ENCODE results near the gene CRIP2. TPM values are rescaled to one million over a fixed set of nuclear protein-coding genes. Genes with fewer than 3 reads are reported as not detected.

Gene CRIP2
- total RNA-seq, 2 donors from 2014 or later = 51.6 to 58.8 TPM

DNA sequence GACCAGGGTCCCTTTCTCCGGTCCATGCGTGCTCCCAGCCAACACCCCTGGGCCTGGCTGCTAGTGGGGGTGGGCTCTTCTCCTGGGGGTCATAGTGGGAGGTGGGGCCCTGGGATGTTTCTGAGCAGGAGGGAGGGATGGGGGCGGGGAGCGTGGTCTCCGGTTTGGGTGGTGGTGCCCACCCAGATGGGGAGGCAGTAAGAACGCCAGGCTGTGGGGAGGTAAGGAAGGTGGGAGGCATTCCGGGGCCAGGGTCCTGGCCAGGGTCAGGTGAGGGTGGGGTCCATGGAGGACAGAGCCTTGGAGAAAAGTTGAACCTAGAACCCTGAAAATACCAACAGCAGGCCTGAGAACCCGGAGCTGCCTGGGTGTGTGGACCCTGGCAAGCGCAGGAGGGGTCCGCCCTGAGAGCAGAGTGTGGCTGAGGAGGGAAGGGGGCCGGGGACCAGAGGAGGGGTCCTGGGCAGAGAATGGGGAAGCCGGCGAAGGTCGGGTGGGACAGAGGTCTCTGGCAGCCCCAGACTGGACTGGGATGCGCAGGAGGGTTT lies 5.7 kb downstream of the CRIP2 start:
- DNase-seq (no peak), ATAC-seq (no peak)
- Mint-ChIP-seq H3K27me3 (no peaks in the 10 kb centered on the region), H3K27ac (peak overlapping the region; percentile 99), H3K36me3 (ENCODE audit: low read depth) (peaks cover 2% of the 10 kb centered on the region), H3K4me3 (peak overlapping the region; percentile 89), H3K4me1 (peaks cover 39% of the 10 kb centered on the region)
- no peaks in the 10 kb centered on the region for H3K9me3 ChIP-seq (ENCODE audit: control insufficient read depth, low read length, poor library complexity, severe bottlenecking)

DNA sequence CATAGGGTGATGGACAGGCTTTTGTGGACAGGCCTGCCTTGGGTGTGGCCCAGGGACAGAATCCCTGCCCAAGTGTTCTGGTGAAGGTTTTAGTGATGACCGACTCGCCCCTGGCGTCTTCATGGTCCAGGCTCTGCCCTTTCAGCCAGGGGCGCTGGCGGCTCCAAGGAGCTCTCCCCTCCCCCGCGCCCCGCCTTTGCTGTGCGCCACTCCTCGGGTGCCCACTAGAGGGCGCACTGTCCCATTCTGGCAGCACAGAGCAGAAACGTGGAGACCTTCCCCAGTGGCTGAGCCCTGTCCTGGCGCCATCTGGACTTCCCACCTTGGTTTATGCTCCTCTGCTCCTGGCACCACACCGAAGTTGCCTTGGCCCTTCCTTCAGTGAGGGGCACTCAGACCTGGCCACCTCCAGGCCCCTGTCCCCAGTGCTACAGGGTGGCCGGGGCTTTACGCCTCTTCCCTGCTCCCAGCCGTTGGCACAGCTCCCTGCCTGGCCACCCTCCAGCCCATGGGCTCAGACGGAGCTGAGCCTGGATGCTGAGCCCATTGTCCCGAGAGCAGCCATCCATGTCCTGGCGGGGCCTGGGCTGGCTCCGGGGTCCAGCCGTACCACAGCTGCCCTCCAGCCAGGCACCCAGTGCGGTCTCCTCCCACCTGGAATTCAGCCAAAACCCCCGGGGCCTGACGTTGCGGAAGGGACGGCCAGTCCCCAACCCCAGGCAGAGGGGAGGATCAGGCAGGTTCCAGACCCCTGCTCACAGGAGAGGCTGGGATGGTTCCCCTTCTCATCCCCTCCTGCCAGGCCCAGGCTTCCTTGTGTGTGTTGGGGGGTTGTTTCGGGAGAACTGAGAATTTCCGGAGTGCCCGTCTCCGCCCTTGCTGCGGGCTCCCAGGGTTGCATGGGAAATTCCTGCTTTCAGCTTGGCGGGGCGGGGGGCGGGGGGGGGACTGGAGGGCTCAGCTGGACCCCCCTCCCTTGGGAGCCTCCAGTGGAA lies 6.5 kb downstream of the CRIP2 start:
- Mint-ChIP-seq H3K27me3 (no peaks in the 10 kb centered on the region), H3K4me1 (peaks cover 45% of the 10 kb centered on the region), H3K4me3 (peak overlapping the region; percentile 89), H3K27ac (peak overlapping the region; percentile 99), H3K36me3 (ENCODE audit: low read depth) (peaks cover 2% of the 10 kb centered on the region)
- ATAC-seq = peak; percentile 58
- no peaks in the 10 kb centered on the region for H3K9me3 ChIP-seq (ENCODE audit: control insufficient read depth, low read length, poor library complexity, severe bottlenecking)
- peak; percentile 85 to 97 (median 85) for DNase-seq

DNA sequence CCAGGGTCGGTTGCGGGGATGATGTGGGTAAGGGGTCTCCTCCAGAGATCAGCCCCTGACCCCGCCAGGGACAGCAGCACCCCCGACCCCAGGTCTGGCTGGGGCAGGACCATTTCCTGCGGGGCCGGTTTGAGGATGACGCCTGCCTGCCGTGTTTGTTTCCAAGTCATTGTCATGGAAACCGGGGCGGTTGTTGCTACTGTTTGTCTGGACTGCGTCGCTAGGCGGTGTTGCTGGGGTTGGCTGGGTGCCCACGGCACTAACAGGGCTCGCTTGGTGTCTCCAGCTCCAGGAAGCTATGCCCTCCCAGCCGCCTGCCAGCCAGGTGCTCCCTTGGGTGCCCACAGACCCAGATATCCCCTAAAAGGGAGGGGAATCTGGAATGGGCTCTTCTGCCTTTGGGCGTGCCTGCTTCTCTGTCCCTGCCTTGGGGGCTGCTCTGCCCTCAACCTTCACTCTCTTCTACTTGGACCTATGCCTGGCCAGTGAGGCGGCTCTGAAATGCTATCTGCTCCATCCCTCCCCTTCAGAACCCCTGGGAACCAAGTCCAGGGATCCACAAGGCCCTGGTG lies 7.4 kb downstream of the CRIP2 start:
- Mint-ChIP-seq H3K4me3 (peak overlapping the region; percentile 89), H3K36me3 (ENCODE audit: low read depth) (peaks cover 2% of the 10 kb centered on the region), H3K27me3 (no peaks in the 10 kb centered on the region), H3K4me1 (peaks cover 50% of the 10 kb centered on the region), H3K27ac (peak overlapping the region; percentile 99)
- ATAC-seq (peak; percentile 68), DNase-seq (peak; percentile 88 to 95 (median 93))
- no peaks in the 10 kb centered on the region for H3K9me3 ChIP-seq (ENCODE audit: control insufficient read depth, low read length, poor library complexity, severe bottlenecking)

DNA sequence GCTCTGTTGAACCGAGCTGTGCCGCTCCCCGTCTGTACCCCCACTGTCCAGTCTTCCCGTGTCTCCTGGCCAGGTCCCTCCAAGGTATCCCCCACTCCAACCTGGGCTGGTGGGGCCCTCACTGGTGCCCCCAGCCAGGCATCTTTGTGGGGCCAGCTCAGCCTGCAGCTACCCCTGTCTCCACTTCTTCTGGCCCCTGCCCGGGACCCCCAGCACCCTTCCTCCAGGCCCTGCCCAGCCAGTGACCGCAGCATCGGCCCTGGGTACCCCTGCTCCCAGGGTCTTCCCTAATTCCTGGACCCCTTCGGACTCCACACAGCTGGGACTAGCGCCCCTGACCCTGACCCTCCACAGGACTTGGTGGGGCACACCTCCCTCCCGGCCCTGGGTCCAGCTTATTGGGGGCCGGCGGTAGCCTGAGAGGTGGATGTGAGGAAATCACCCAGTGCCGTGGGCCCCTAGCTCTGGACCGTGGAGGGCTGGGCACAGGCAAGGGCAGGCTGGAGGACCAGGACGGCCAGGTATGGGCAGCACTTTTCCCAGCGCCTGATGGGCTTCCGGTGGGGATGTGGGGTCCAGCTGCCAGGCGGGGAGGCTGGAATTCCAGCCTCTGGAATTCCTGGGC lies 8.0 kb downstream of the CRIP2 start:
- ATAC-seq (no peak), DNase-seq (no peak)
- H3K4me3 Mint-ChIP-seq = peak overlapping the region; percentile 89
- H3K36me3 Mint-ChIP-seq (ENCODE audit: low read depth) = no peaks in the 10 kb centered on the region
- no peaks in the 10 kb centered on the region for H3K27me3 Mint-ChIP-seq
- H3K9me3 ChIP-seq (ENCODE audit: control insufficient read depth, low read length, poor library complexity, severe bottlenecking) = no peaks in the 10 kb centered on the region
- peak overlapping the region; percentile 99 for H3K27ac Mint-ChIP-seq
- peaks cover 45% of the 10 kb centered on the region for H3K4me1 Mint-ChIP-seq

DNA sequence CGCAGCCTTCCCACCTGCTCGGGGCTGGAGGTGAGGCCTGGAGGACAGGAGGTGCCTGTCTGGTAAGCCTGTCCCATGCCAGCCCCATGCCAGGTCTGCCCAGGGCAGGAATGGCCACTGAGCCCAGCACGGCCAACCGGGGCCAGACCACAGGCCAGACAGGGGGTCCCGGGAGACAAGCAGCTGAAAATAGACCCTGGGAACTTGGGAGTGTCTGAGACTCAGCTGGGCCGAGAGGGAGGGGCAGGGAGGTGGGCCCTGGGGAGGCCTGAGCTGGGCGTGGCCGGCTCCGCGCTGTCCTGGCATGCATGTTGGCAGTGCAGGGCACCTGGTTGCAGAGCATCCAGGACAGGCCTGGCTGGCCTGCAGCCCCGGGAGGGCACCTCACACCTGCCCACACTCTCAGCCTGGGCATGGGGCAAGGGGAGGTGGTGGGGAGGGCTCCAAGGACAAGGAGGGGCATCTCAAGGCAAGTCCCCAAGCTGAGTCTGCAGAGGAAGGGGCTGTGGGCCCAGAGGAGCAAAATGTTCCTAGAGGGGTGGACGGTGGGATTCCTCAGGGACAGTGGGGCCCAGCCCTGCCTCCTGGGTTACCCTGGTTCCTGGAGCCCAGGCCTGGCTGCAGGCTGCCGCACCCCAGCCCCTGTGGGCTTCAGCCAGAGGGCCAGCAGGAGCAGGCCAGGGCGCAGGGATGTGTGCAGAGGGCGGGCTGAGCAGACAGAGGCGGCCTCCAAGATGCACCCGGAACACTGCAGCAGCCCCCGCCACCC lies 8.9 kb downstream of the CRIP2 start:
- no peak for DNase-seq
- peak overlapping the region; percentile 99 for H3K27ac Mint-ChIP-seq
- ATAC-seq = no peak
- peak overlapping the region; percentile 89 for H3K4me3 Mint-ChIP-seq
- no peaks in the 10 kb centered on the region for H3K27me3 Mint-ChIP-seq
- H3K4me1 Mint-ChIP-seq = peaks cover 52% of the 10 kb centered on the region
- H3K36me3 Mint-ChIP-seq (ENCODE audit: low read depth) = no peaks in the 10 kb centered on the region
- H3K9me3 ChIP-seq (ENCODE audit: control insufficient read depth, low read length, poor library complexity, severe bottlenecking) = no peaks in the 10 kb centered on the region

DNA sequence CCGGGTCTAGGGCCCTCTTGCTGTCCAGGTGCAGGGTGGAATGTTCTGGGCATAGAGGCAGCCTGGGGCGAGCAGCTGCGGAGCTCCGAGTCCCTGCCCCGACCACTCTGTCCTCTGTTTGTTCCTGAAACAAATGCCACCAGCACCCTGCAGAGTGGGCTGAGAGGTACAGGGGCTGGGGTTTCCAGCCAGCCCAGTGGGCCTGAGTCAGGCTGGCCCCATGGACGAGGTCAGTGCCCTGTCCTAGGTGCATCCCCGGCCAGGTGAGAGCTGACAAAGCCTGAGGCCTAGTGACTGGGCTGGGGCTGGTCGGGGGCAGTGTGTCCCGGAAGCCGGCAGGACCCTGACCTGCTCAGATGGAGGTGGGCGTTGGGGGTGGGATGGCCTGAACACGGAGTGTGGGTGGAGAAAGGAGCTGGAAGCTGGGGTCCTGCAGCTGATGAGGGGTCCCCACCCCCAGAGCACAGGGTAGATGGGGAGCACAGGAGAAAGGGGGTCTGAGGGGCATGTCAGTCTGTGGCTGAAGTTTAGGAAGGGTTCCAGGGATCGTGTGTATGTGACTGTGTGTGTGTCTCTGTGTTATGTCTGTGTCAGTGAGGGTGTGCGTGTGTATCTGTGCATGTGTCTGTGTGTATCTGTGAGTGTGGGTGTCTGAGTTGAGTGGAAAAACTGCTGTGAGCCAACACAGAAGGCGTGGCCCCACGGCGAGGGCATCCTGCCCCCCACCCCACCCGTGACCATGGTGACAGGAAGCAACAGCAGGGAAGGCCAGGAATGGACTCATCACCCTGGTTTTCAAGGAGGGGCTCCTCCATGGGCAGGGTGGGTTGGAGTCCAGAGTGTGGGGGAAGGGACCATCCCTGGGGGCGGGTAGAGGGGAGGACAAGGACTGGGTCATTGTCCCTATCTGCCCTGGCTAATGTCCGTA lies 9.7 kb downstream of the CRIP2 start:
- peak overlapping the region; percentile 95 for H3K27ac Mint-ChIP-seq
- H3K27me3 Mint-ChIP-seq = no peaks in the 10 kb centered on the region
- H3K9me3 ChIP-seq (ENCODE audit: control insufficient read depth, low read length, poor library complexity, severe bottlenecking) = no peaks in the 10 kb centered on the region
- peak overlapping the region; percentile 83 for H3K4me3 Mint-ChIP-seq
- H3K4me1 Mint-ChIP-seq = peaks cover 58% of the 10 kb centered on the region
- DNase-seq = peak in 2 of 3 donors; percentile 38 to 47
- ATAC-seq = no peak
- H3K36me3 Mint-ChIP-seq (ENCODE audit: low read depth) = no peaks in the 10 kb centered on the region

DNA sequence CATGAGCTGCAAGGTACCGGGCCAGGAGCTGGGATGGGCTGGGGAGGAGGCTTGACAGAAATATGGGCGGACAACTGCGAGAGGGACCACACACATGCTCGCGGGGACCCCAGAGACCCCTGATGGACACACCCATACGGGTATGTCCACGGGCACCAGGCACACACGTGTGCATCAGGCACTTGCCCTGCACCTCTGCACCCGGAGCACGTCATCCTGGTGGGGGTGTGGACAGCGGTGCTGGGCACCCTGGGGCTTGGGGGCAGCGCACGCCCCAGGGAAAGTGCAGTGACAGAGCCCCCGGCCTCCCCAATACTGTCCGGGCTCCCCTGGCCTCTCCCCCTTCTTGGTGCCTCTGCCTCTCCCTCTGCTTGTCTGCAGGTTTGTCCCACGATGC lies 10.4 kb downstream of the CRIP2 start:
- Mint-ChIP-seq H3K27me3 (no peaks in the 10 kb centered on the region), H3K27ac (peak overlapping the region; percentile 95), H3K4me3 (peak overlapping the region; percentile 96), H3K4me1 (peaks cover 60% of the 10 kb centered on the region), H3K36me3 (ENCODE audit: low read depth) (peaks cover 2% of the 10 kb centered on the region)
- DNase-seq (no peak), ATAC-seq (no peak)
- H3K9me3 ChIP-seq (ENCODE audit: control insufficient read depth, low read length, poor library complexity, severe bottlenecking) = no peaks in the 10 kb centered on the region

DNA sequence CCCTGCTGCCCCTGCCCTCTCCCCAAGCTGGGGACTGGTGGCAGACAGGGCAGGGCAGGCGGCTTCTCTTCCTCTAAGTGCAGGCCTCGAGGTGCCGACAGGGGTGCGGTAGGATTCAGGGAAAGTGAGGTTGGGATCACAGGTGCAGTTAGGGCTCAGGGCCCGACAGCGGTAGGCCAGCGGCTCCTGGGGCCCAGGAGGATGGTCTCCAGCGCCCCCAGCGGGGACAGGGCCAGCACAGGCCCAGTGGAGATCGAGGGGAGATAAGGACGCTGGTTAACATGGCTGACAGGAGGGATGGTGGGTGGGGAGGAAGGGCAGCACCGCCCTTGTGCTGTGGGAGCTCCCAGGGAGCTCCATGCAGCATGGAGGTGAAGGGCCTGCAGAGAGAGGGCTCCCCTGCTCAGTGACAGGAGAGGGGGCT lies 11.1 kb downstream of the CRIP2 start:
- Mint-ChIP-seq H3K4me3 (peak overlapping the region; percentile 96), H3K4me1 (peaks cover 57% of the 10 kb centered on the region), H3K27ac (peak overlapping the region; percentile 95), H3K27me3 (no peaks in the 10 kb centered on the region), H3K36me3 (ENCODE audit: low read depth) (peaks cover 2% of the 10 kb centered on the region)
- DNase-seq (peak; percentile 49 to 62 (median 58)), ATAC-seq (no peak)
- H3K9me3 ChIP-seq (ENCODE audit: control insufficient read depth, low read length, poor library complexity, severe bottlenecking) = no peaks in the 10 kb centered on the region

DNA sequence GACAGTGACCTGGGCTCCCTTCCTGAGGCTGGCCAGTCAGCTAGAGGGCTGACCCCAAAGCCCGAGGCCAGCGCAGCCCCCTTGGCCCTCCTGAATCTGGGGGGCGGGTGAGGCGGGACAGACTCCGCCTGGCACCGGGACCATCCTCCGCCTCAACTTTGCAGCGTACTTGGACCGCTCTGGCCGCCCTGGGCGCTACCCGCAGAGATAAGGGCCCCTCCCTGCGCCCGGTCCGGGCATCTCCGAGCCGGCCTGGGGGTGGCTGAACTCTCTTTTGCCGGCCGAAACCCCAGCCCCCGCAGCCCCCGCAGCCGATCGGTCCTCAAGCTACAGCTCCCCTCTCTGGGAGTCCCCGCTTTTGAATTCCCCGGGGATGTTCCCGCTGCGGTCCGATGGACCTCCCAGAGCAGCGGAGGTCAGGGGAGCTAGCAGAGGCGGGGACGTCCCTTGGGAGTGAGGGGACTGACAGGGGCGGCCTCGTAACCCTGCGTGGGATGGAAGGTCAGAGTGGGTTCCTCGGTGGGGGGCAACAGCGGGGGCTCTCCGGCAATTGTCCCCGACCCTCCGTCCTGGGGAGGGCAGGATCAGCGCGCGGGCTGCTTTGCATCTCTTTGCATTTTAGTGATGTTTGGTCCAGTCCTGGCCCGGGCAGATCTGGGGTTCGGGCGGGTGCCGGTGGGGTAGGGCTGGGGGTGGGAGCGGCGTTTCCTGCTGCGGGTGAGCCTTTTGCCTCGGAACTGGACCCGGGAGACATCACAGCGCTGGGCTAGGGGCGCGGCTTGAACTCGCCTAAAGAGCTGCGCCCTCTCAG lies 11.7 kb downstream of the CRIP2 start, which contains the start of gene CRIP1:
Gene CRIP1, plus strand, starts transcription at position 724 of the 811 bp plus-strand sequence. CDS start 374 bp downstream, outside the sequence.
- H3K36me3 Mint-ChIP-seq (ENCODE audit: low read depth) = peaks cover 2% of the 10 kb centered on the region
- peak within 1 kb of the TSS; percentile 96 for H3K4me3 Mint-ChIP-seq
- H3K9me3 ChIP-seq (ENCODE audit: control insufficient read depth, low read length, poor library complexity, severe bottlenecking) = no peaks in the 10 kb centered on the region
- peaks cover 54% of the 10 kb centered on the region for H3K4me1 Mint-ChIP-seq
- peak within 1 kb of the TSS; percentile 95 for H3K27ac Mint-ChIP-seq
- DNase-seq (peak; percentile 21 to 41 (median 31)), ATAC-seq (no peak)
- no peaks in the 10 kb centered on the region for H3K27me3 Mint-ChIP-seq

DNA sequence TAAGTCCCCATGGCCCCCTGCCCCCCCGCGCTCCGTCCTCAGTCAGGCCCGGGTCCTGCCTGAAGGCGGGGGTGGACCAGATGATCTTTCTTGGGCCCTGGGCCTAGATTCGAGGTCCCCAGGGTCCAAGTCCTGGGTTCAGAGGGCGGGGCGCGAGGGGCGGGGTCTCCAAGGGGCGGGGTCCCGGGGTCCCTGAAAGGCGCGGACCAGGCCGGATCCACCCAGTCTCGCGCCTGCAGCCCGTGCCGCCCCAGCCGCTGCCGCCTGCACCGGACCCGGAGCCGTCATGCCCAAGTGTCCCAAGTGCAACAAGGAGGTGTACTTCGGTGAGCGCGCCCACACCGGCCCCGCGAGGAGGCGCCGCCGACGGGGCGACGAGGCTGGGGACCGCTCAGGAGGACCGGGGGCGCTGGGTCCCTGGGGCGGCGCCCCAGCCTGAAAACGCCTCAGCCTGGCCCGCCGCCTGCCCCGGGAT lies 12.4 kb downstream of the CRIP2 start:
- Mint-ChIP-seq H3K4me1 (peaks cover 53% of the 10 kb centered on the region), H3K27me3 (no peaks in the 10 kb centered on the region), H3K36me3 (ENCODE audit: low read depth) (peaks cover 2% of the 10 kb centered on the region), H3K4me3 (peak overlapping the region; percentile 96), H3K27ac (peak overlapping the region; percentile 95)
- no peaks in the 10 kb centered on the region for H3K9me3 ChIP-seq (ENCODE audit: control insufficient read depth, low read length, poor library complexity, severe bottlenecking)
- no peak for ATAC-seq
- peak; percentile 55 to 60 (median 57) for DNase-seq

DNA sequence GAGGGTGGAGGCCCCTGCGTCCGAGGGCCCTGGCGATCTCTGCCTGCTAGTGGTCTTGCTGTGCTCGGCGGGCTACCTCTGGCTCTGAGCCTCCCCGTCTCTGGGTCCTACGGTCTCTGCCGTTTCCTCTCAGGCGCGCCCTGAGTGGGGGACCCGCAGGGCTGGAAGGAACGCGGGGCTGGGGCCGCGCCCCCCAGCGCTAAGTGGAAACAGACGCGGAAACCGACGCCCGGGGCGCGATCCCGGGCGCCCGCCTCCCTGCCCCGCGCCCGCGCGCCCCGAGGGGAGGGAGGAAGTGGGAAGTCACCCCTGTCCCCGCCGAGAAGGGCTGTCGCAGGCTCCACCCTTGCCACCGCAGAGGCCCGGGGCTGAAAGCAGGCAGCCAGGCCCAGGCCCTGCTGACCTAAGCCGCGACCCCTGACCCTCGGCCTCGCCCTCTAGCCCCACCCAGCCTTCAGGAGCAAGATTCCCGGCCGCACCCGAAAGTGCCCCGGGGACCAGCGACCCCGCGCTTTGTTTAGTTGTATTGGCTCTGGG lies 12.9 kb downstream of the CRIP2 start:
- DNase-seq (peak; percentile 64 to 70 (median 66)), ATAC-seq (no peak)
- H3K9me3 ChIP-seq (ENCODE audit: control insufficient read depth, low read length, poor library complexity, severe bottlenecking) = no peaks in the 10 kb centered on the region
- Mint-ChIP-seq H3K27me3 (no peaks in the 10 kb centered on the region), H3K4me3 (peak overlapping the region; percentile 96), H3K27ac (peak overlapping the region; percentile 95), H3K36me3 (ENCODE audit: low read depth) (peaks cover 2% of the 10 kb centered on the region), H3K4me1 (peaks cover 49% of the 10 kb centered on the region)
